LNCAP (cell line): ENCODE data around the gene GTPBP6.

Experiments
- TF ChIP-seq, protein P1 (sequence below): fragments of 450-650 bp; IDR thresholded peaks from 2 replicates; pipeline ENCODE4 v1.5.1; 2017; ENCODE audit warnings: mild to moderate bottlenecking

The GTPBP6 gene

DNA sequence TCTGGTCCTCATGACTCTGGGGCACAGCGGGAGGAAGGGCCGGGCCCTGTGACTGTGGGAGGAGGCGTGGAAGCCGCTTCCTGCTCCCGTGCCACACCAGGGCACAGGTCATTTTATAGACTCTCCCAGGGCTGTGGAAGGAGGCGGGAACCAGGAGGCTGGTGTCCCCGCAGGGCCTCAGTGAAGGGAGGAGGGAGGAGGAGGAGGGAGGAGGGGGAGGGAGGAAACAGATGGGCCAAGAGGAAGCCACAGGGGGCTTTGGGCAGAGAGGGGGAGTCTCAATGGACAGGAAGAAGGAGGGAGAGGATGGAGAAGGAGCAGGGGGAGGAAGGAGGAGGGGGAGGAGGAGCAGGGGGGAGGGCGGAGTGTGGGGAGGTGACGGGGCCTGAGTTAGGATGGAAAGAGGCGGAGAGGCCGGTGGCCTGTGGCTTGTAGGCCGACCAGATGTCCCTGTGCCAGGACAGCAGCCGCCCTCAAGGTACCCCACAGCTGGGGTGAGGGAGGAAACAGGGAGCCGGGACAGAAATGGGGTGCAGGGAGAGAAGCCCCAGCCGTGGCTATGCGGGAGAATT lies 43.6 kb downstream of the GTPBP6 start:
- TF ChIP-seq, protein P1, sequence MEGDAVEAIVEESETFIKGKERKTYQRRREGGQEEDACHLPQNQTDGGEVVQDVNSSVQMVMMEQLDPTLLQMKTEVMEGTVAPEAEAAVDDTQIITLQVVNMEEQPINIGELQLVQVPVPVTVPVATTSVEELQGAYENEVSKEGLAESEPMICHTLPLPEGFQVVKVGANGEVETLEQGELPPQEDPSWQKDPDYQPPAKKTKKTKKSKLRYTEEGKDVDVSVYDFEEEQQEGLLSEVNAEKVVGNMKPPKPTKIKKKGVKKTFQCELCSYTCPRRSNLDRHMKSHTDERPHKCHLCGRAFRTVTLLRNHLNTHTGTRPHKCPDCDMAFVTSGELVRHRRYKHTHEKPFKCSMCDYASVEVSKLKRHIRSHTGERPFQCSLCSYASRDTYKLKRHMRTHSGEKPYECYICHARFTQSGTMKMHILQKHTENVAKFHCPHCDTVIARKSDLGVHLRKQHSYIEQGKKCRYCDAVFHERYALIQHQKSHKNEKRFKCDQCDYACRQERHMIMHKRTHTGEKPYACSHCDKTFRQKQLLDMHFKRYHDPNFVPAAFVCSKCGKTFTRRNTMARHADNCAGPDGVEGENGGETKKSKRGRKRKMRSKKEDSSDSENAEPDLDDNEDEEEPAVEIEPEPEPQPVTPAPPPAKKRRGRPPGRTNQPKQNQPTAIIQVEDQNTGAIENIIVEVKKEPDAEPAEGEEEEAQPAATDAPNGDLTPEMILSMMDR: no peak

DNA sequence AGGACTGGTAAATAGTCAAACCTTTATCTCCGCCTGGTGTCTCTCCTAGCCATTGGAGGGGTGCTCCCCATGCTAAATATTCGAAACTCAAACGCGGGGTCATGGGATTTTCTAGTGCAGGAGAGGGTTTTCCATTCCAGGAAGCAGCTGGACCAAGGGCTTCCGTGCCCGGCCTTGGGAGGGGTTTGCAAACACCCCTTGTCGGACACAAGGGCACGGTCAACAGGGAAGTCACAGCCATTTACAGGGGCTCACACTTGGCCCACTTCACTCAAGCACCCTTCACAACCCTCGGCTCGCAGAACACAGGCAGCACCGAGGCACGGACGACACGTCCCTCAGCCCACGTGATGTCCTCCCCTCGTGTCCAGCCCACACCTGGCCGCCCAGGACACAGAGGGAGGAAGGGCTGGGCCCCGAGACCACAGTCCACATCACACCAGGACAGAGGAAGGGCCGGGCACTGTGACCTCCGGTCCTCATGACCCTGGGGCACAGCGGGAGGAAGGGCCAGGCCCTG lies 47.7 kb downstream of the GTPBP6 start:
- TF ChIP-seq, protein P1: no peak

DNA sequence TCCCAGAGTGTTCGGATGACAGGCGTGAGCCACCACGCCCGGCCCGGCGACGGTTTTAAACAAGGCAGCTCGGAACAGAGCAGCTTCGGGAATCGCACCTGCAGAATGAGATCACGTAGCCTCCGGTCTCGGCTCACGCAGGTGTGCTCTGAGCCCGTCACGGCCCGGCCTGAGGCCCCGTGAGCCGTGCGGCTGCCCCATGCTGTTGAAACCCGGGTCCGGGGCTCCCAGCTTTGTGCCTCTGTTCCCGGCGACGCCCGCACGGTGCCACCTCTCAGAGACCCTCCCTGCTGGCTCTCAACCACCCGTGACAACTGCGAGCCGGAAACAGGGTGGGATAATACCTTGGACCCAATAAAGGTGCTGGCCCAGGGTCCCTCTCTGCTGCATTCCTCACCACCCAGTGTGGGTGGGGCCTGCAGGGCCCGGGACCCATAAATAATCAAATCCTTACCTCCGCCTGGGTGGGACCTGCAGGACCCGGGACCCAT lies 50.8 kb downstream of the GTPBP6 start:
- TF ChIP-seq, protein P1: no peak

DNA sequence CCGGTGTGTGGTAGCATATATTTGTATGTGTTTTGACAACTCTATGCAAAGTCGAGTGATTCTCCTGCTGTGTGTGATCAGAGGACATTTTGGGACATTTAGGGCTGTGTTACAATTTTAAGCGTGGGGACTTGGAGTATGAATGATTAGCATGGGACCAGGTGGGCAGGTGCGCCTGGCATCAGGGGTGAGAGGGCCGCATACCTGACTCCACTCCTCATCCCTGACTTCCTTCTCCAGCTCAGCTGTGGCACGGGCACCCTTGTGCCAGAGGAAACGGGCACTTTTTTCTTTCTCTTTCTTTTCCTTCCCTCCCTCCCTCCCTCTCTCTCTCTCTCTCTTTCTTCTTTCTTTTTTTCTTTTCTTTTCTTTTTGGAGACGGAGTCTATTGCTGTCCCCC lies 53.1 kb downstream of the GTPBP6 start:
- TF ChIP-seq, protein P1: no peak

DNA sequence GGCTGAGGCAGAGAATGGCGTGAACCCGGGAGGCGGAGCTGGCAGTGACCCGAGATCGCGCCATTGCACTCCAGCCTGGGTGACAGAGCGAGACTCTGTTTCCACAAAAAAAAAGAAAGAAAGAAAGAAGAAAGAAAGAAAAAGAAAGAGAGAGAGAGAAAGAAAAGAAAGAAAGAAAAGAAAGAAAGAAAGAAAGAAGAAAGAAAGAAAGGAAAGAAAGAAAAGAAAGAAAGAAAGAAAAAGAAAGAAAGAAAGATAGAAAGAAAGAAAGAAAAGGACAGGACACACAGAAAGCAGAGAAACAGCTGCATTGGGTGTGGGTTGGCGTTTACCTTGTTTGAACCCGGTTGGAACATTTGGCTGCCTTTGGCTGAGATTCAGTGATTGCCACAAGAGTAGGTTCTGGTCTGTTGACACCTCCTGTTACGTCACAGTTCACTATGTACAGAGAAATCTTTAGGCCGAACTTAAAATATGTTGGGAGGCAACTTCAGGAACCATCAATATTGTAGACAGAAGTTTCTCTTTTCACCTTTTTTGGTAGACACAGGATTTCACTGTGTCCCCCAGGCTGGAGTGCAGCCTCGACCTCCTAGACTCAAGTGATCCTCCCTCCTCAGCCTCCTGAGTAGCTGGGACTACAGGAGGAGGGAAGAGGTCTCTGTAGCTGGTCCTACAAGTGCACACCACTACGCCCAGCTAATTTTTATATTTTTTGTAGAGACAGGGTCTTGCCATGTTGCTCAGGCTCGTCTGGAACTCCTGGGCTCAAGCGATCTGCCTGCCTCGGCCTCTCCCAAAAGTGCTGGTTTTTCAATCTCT lies 53.8 kb downstream of the GTPBP6 start:
- TF ChIP-seq, protein P1: no peak

DNA sequence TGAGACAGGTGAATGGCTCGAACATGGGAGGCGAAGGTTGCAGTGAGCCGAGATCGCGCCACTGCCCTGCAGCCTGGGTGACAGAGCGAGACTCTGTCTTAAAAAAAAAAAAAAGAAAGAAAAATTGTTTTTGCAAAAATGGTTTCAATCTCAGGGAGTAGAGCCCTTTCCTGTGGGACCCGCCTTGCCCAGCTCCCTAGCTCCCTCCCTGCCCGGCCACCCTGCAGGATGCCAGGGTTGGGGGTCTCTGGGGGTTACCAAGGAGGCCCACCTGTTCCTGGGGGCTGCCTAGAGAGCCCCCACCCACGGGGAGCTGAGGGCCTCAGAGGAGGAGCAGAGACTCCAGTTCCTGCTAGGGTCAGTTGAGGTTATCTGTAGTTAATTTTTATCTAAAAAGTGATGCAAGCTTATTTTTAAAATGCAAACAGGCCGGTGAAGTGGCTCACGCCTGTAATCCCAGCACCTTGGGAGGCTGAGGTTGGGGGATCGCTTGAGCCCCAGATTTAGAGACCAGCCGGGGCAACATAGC lies 56.2 kb downstream of the GTPBP6 start:
- TF ChIP-seq, protein P1: no peak

DNA sequence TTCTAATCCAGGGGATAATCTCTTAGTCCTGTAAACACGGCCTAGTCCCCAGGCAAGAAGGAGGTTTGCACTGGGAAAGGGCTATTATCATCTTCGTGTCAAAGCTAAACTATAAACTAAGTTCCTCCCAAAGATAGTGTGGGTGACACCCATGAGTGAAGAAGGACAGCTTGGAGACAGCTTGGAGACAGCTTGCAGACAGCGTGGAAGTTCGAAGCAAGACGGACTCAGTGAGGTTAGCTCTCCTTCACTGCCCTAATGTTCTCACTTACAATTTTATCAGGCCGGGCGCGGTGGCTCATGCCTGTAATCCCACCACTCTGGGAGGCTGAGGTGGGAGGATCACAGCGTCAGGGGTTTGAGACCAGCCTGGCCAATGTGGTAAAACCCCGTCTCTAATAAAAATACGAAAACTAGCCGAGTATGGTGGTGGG lies 56.7 kb downstream of the GTPBP6 start:
- TF ChIP-seq, protein P1: no peak
